Glutamatergic neuron (in vitro differentiated cells): ENCODE data around the gene VANGL1. TPM values are rescaled to one million over a fixed set of nuclear protein-coding genes. Genes with fewer than 3 reads are reported as not detected.
A peak's percentile ranks its signal among the peaks of the same experiment; 100 is the strongest.

Experiments used
- DNase-seq: peaks from one replicate; pipeline ENCODE4 v3.0.0; 2022
- H3K27ac Mint-ChIP-seq: one replicate; pipeline ENCODE4 v1.8.0; 2020; ENCODE audit warnings: mild to moderate bottlenecking, mixed read lengths, inconsistent platforms; ENCODE audit not compliant: unreplicated experiment
- H3K27me3 Mint-ChIP-seq: one replicate; pipeline ENCODE4 v1.8.0; 2020; ENCODE audit warnings: mild to moderate bottlenecking, moderate library complexity, mixed read lengths, inconsistent platforms; ENCODE audit not compliant: unreplicated experiment
- H3K36me3 Mint-ChIP-seq: one replicate; pipeline ENCODE4 v1.8.0; 2020; ENCODE audit warnings: mild to moderate bottlenecking, mixed read lengths, inconsistent platforms; ENCODE audit not compliant: unreplicated experiment
- H3K4me1 Mint-ChIP-seq: one replicate; pipeline ENCODE4 v1.8.0; 2020; ENCODE audit warnings: mild to moderate bottlenecking, low read depth, mixed read lengths, inconsistent platforms; ENCODE audit not compliant: unreplicated experiment
- H3K4me3 Mint-ChIP-seq: one replicate; pipeline ENCODE4 v1.8.0; 2020; ENCODE audit warnings: mild to moderate bottlenecking, mixed read lengths, inconsistent platforms; ENCODE audit not compliant: unreplicated experiment
- H3K9me3 Mint-ChIP-seq: one replicate; pipeline ENCODE4 v1.8.0; 2020; ENCODE audit warnings: mild to moderate bottlenecking, moderate library complexity, mixed read lengths, inconsistent platforms; ENCODE audit not compliant: unreplicated experiment
- CTCF ChIP-seq: fragments of 200-600 bp; sonication (generic); IDR thresholded peaks from one replicate; pipeline ENCODE4 v1.5.0; 2021; ENCODE audit not compliant: partially characterized antibody, unreplicated experiment
- total RNA-seq: library from RNA; stranded (reverse); fragmentation: NEBNext Ultra II Directional; extraction: Animal tissue kit (Norgen Biotek cat#: 25700); gene quantifications from one replicate; pipeline ENCODE4 v1.2.1, GENCODE V29; 2021; ENCODE audit not compliant: unreplicated experiment

Gene VANGL1
- total RNA-seq, 1 donor from 2014 or later = 4.6 TPM

GRCh38 chr1:115670476-115671175 is 28.9 kb downstream of the VANGL1 start:
- H3K9me3 Mint-ChIP-seq = no peaks in the 10 kb centered on the region
- H3K4me3 Mint-ChIP-seq = no peak overlapping the region
- H3K27me3 Mint-ChIP-seq = peaks cover 2% of the 10 kb centered on the region
- no peak overlapping the region for H3K27ac Mint-ChIP-seq
- H3K4me1 Mint-ChIP-seq = peaks cover 8% of the 10 kb centered on the region
- DNase-seq = no peak
- no peak for TF ChIP-seq CTCF
- peaks cover 10% of the 10 kb centered on the region for H3K36me3 Mint-ChIP-seq

DNA sequence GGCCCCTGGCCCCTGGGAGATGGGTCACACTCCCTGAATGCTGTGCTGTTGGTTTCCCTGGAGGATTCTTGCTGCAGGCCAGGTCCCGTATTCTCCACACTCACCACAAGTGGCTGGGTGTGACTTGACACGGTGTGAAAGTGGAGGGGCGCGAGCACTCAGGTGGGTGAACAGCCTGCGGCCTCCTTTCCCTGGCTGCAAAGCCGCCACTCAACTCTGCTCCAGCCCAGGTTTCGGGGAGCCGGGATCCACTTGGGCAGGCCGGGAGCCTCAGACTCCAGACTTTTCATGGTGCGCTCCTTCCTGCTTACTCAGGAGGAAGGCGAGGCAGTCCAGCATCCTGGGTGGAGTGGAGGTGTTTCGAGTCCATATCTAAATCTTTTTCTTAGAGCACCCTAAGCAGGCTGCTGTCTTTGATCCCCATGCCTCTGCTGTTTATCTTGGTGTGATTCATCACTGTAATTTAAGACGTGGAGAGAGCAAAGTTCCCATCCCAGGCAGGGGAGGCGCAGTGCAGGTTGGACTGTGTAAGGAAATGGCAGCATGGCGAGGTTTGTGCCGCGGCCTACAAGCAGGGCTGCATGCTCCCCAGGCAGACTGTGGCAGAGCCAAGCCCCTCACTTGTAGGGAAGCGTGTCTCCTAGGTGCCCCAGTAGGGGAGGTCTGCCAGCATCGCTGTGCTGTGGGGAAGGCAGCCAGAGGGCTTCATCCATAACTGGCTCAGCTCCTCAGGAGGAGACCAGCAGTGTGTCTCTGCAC is 29.6 kb downstream of the VANGL1 start:
- no peak for TF ChIP-seq CTCF
- H3K4me1 Mint-ChIP-seq = peaks cover 2% of the 10 kb centered on the region
- DNase-seq = no peak
- no peak overlapping the region for H3K4me3 Mint-ChIP-seq
- peaks cover 10% of the 10 kb centered on the region for H3K36me3 Mint-ChIP-seq
- H3K27me3 Mint-ChIP-seq = no peaks in the 10 kb centered on the region
- H3K9me3 Mint-ChIP-seq = no peaks in the 10 kb centered on the region
- H3K27ac Mint-ChIP-seq = no peak overlapping the region

DNA sequence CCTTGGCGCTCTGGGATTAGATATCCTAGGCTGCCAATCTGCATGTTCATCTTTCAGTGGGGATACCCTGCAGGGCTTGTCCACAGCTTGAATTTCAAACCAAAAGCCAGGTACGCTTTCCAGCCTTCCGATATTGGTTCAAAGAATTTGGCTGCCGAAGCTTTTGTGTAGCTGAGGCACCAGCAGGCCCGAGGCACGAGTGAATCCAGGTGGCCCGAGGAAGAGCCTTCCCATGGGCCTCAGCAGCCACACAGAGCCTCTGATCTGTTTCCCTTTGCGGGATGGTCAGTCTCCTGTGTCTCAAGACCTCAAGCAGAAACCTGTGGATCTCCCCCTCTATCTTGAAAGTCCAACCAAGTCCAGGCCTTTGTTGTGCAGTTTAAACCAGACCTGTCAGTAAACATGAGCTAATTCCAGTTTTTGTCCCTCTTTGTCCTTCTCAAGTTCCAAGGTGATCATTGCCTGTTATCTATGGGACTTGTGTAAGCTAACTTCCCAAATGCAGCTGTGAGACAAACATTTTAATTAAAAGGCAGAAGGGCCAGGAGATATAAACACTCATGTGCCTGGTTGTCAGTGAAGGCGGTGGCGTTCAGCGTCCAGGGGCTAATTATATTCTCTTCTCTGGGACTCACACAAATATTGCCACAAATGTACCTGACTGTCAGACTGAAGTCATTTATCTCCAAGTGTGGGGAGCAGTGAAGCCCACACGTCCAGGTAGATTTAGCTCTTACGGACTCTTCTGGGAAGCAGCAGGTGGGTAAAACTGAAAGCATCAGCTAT is 30.6 kb downstream of the VANGL1 start:
- Mint-ChIP-seq H3K4me1 (peaks cover 5% of the 10 kb centered on the region), H3K27me3 (no peaks in the 10 kb centered on the region), H3K9me3 (no peaks in the 10 kb centered on the region), H3K4me3 (no peak overlapping the region), H3K27ac (no peak overlapping the region), H3K36me3 (peaks cover 9% of the 10 kb centered on the region)
- DNase-seq = no peak
- TF ChIP-seq CTCF = no peak

GRCh38 chr1:115676498-115677181 is 34.9 kb downstream of the VANGL1 start:
- H3K36me3 Mint-ChIP-seq = no peaks in the 10 kb centered on the region
- H3K4me1 Mint-ChIP-seq = peaks cover 5% of the 10 kb centered on the region
- no peak for DNase-seq
- peak overlapping the region; percentile 3 for H3K4me3 Mint-ChIP-seq
- peaks cover 3% of the 10 kb centered on the region for H3K27me3 Mint-ChIP-seq
- H3K9me3 Mint-ChIP-seq = no peaks in the 10 kb centered on the region
- no peak overlapping the region for H3K27ac Mint-ChIP-seq
- TF ChIP-seq CTCF = no peak
